GM19438 (cell line): ENCODE data around the gene CAMK2A.

Source experiments
- ATAC-seq: cut with Tn5 transposase; IDR thresholded peaks from one replicate; pipeline ENCODE4 v1.9.1; 2021; ENCODE audit warnings: low read depth; ENCODE audit not compliant: unreplicated experiment

CAMK2A gene

GRCh38 chr5:150285114-150285513 is 4.5 kb downstream of the CAMK2A start:
- no peak for ATAC-seq

GRCh38 chr5:150284311-150284710 is 5.3 kb downstream of the CAMK2A start:
- no peak for ATAC-seq

- ATAC-seq, result no peak
Measured at GRCh38 chr5:150283904-150284303, 5.7 kb downstream of the CAMK2A start.

- ATAC-seq, result no peak
Measured at GRCh38 chr5:150281987-150282386, 7.6 kb downstream of the CAMK2A start.

GRCh38 chr5:150279330-150280020 is 10.1 kb downstream of the CAMK2A start:
- no peak for ATAC-seq

- ATAC-seq, result no peak
Measured at GRCh38 chr5:150278916-150279315, 10.7 kb downstream of the CAMK2A start.

- ATAC-seq, result no peak
Measured at GRCh38 chr5:150278046-150278730, 11.4 kb downstream of the CAMK2A start.

- ATAC-seq, result no peak
Measured at GRCh38 chr5:150277043-150277442, 12.5 kb downstream of the CAMK2A start.

- no peak for ATAC-seq
Measured at GRCh38 chr5:150274811-150275210, 14.8 kb downstream of the CAMK2A start.

GRCh38 chr5:150272531-150272930 is 17.0 kb downstream of the CAMK2A start:
- ATAC-seq, result no peak

GRCh38 chr5:150271923-150272322 is 17.6 kb downstream of the CAMK2A start:
- ATAC-seq, result no peak

- no peak for ATAC-seq
Measured at GRCh38 chr5:150271296-150271692, 18.3 kb downstream of the CAMK2A start.

GRCh38 chr5:150270541-150271295 is 18.9 kb downstream of the CAMK2A start:
- ATAC-seq, result no peak

- no peak for ATAC-seq
Measured at GRCh38 chr5:150266871-150267291, 22.7 kb downstream of the CAMK2A start.

- no peak for ATAC-seq
Measured at GRCh38 chr5:150265870-150266383, 23.6 kb downstream of the CAMK2A start.

- no peak for ATAC-seq
Measured at GRCh38 chr5:150264667-150265603, 24.6 kb downstream of the CAMK2A start.

GRCh38 chr5:150263801-150264621 is 25.6 kb downstream of the CAMK2A start:
- no peak for ATAC-seq

GRCh38 chr5:150263375-150263775 is 26.2 kb downstream of the CAMK2A start:
- no peak for ATAC-seq

- ATAC-seq, result no peak
Measured at GRCh38 chr5:150262502-150262901, 27.1 kb downstream of the CAMK2A start.
